ENCODE results near the gene GLIPR1L2.

DNA sequence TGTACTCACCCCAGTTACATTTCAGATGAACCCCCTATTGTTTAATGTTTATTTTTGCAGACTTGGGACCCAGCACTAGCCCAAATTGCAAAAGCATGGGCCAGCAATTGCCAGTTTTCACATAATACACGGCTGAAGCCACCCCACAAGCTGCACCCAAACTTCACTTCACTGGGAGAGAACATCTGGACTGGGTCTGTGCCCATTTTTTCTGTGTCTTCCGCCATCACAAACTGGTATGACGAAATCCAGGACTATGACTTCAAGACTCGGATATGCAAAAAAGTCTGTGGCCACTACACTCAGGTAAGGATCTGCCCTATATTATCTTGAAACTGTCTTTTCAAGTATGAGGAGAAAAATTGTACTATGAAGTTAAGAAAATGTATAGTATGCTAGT, 90.9 kb downstream of the GLIPR1L2 start:
- TF ChIP-seq CTCF (IDR thresholded peaks at IDR 0.05), result no peak
- no peak for TF ChIP-seq POLR2A (IDR thresholded peaks at IDR 0.05)
